ENCODE measurements around the gene DIP2C.

The DIP2C gene

DNA sequence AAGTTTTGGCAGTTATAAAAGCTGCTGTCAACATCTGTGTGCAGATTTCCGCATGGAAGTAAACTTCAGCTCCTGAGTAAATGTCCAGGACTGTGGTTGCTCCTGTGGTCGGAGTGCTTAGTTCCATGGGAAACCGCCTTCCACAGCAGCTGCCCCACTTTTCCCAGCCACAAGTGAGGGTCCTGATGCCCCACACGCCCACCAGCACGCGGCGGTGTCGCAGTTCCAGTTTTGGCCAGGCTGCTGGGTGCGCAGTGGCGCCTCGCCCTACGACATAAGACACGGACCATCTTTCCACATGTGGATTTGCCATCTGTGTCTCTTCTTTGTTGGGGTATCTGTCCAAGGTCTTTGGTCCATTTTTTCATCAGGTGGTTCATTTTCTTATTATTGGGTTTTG lies 167.1 kb downstream of the DIP2C start:
- Histone ChIP-seq H4K8ac (ENCODE audit: low read depth, low read length) (no peak overlapping the region), H2BK120ac (ENCODE audit: low read depth, low read length) (no peak overlapping the region), H3K27ac (ENCODE audit: low read depth, low read length) (no peak overlapping the region), H3K9ac (ENCODE audit: low read length) (no peak overlapping the region), H2AK5ac (ENCODE audit: low read length) (no peak overlapping the region), H3K4me2 (ENCODE audit: low read length) (no peak overlapping the region), H2BK5ac (ENCODE audit: low read length) (no peak overlapping the region), H3K4me1 (ENCODE audit: control insufficient read depth, low read depth, low read length) (no peaks in the 10 kb centered on the region), H3K4ac (ENCODE audit: low read depth, low read length) (no peak overlapping the region), H2BK15ac (replicated peaks; ENCODE audit: low read depth) (no peak overlapping the region), H3K23ac (ENCODE audit: low read length) (no peak overlapping the region), H3K56ac (ENCODE audit: low read length) (no peak overlapping the region), H3K36me3 (ENCODE audit: control insufficient read depth, insufficient read depth, low read length) (no peaks in the 10 kb centered on the region), H3K18ac (ENCODE audit: low read length) (no peak overlapping the region), H3K79me1 (ENCODE audit: low read length) (no peaks in the 10 kb centered on the region), H3K4me3 (ENCODE audit: low read length) (no peak overlapping the region), H4K5ac (ENCODE audit: low read length) (no peak overlapping the region), H3K27me3 (ENCODE audit: insufficient read depth, low read length, poor library complexity) (no peaks in the 10 kb centered on the region), H3K79me2 (ENCODE audit: control insufficient read depth, insufficient read depth, low read length) (no peaks in the 10 kb centered on the region)
- WGBS (ENCODE audit: extremely low coverage, insufficient coverage, low lambda C conversion rate) = no CpG with 5 or more reads among the region's 13 CpGs
- no peak for DNase-seq

DNA sequence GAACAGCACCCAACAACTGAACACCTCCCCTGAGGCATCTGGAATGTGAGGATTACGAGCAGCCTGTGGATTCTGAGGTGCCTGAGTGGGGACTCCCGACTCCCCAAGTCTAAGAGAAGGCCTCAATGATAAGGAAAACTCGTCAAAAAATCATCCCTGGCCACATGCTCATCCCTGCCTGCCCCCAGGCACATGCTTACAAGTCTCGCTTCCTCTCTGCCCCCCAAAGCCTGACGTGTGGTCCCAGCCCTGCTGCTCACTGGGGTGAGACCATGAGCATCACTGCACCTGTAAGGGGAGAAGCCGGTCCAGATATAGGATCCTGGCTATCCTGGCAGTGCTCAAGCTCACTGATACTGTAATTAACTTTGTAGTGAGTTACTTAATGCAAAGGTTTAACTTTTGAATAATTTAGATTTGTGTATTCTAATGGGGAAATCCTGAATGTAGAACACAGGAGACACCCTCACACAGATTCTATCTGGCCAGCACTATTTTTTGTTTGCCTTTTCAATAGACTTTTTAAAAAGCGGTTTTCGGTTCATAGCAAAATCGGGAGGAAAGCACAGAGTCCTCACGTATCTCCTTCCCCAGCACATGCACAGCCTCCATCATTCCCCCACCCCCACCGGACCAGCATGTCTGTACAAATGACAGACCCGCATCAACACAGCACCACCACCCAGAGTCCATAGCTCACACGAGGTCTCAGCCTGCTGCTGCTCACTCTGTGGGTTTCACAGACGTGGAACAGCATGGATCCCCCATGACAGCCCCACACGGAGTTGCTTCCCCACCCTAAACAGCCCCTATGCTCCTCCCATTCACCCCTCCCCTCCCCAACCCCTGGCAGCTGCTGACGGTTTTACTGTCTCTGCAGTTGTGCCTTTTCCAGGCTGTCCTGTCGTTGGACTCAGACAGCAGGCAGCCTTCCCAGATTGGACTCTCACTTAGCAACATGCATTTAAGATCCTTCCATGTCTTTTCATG lies 167.9 kb downstream of the DIP2C start:
- no peak overlapping the region for H3K4me3 ChIP-seq (ENCODE audit: low read length)
- H4K8ac ChIP-seq (ENCODE audit: low read depth, low read length) = no peak overlapping the region
- H3K9ac ChIP-seq (ENCODE audit: low read length) = no peak overlapping the region
- no peaks in the 10 kb centered on the region for H3K79me2 ChIP-seq (ENCODE audit: control insufficient read depth, insufficient read depth, low read length)
- no peak overlapping the region for H2BK5ac ChIP-seq (ENCODE audit: low read length)
- H3K4me2 ChIP-seq (ENCODE audit: low read length) = no peak overlapping the region
- H3K18ac ChIP-seq (ENCODE audit: low read length) = no peak overlapping the region
- no peak overlapping the region for H3K56ac ChIP-seq (ENCODE audit: low read length)
- WGBS (ENCODE audit: extremely low coverage, insufficient coverage, low lambda C conversion rate) = no CpG with 5 or more reads among the region's 17 CpGs
- H2BK15ac ChIP-seq (replicated peaks; ENCODE audit: low read depth) = no peak overlapping the region
- no peaks in the 10 kb centered on the region for H3K79me1 ChIP-seq (ENCODE audit: low read length)
- H2BK120ac ChIP-seq (ENCODE audit: low read depth, low read length) = no peak overlapping the region
- H4K5ac ChIP-seq (ENCODE audit: low read length) = no peak overlapping the region
- no peak for DNase-seq
- no peak overlapping the region for H3K4ac ChIP-seq (ENCODE audit: low read depth, low read length)
- H2AK5ac ChIP-seq (ENCODE audit: low read length) = no peak overlapping the region
- peak overlapping the region; percentile 60 for H3K23ac ChIP-seq (ENCODE audit: low read length)
- no peaks in the 10 kb centered on the region for H3K4me1 ChIP-seq (ENCODE audit: control insufficient read depth, low read depth, low read length)
- H3K27ac ChIP-seq (ENCODE audit: low read depth, low read length) = no peak overlapping the region
- no peaks in the 10 kb centered on the region for H3K36me3 ChIP-seq (ENCODE audit: control insufficient read depth, insufficient read depth, low read length)
- no peaks in the 10 kb centered on the region for H3K27me3 ChIP-seq (ENCODE audit: insufficient read depth, low read length, poor library complexity)

DNA sequence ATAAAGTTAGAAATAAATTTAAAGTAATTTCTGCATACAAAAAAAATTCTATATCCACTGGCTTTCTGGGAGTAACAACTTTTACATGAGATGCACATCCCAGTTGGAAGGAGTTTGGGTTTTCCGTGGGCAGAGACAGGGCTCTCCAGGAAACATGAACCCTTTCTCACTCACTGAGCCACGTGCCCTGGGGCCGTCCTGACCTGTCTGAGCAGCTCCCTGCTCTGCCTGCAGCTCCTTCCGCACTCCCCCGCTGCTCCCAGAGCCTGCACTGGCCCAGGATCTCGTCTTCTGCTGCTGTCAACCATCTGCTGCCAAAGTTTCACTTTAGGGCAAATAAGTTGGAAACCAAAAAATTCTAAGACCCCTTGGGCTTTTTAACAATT lies 169.1 kb downstream of the DIP2C start:
- H3K4ac ChIP-seq (ENCODE audit: low read depth, low read length) = no peak overlapping the region
- no peaks in the 10 kb centered on the region for H3K79me1 ChIP-seq (ENCODE audit: low read length)
- H3K56ac ChIP-seq (ENCODE audit: low read length) = no peak overlapping the region
- DNase-seq = peak; percentile 57
- no peak overlapping the region for H3K27ac ChIP-seq (ENCODE audit: low read depth, low read length)
- H2AK5ac ChIP-seq (ENCODE audit: low read length) = no peak overlapping the region
- H3K4me3 ChIP-seq (ENCODE audit: low read length) = no peak overlapping the region
- H3K18ac ChIP-seq (ENCODE audit: low read length) = no peak overlapping the region
- no peaks in the 10 kb centered on the region for H3K27me3 ChIP-seq (ENCODE audit: insufficient read depth, low read length, poor library complexity)
- no CpG with 5 or more reads among the region's 6 CpGs for WGBS (ENCODE audit: extremely low coverage, insufficient coverage, low lambda C conversion rate)
- H3K4me1 ChIP-seq (ENCODE audit: control insufficient read depth, low read depth, low read length) = no peaks in the 10 kb centered on the region
- no peak overlapping the region for H4K5ac ChIP-seq (ENCODE audit: low read length)
- no peak overlapping the region for H2BK15ac ChIP-seq (replicated peaks; ENCODE audit: low read depth)
- no peak overlapping the region for H3K23ac ChIP-seq (ENCODE audit: low read length)
- no peak overlapping the region for H3K9ac ChIP-seq (ENCODE audit: low read length)
- H3K36me3 ChIP-seq (ENCODE audit: control insufficient read depth, insufficient read depth, low read length) = no peaks in the 10 kb centered on the region
- H4K8ac ChIP-seq (ENCODE audit: low read depth, low read length) = no peak overlapping the region
- H2BK120ac ChIP-seq (ENCODE audit: low read depth, low read length) = no peak overlapping the region
- H2BK5ac ChIP-seq (ENCODE audit: low read length) = no peak overlapping the region
- no peaks in the 10 kb centered on the region for H3K79me2 ChIP-seq (ENCODE audit: control insufficient read depth, insufficient read depth, low read length)
- H3K4me2 ChIP-seq (ENCODE audit: low read length) = no peak overlapping the region

DNA sequence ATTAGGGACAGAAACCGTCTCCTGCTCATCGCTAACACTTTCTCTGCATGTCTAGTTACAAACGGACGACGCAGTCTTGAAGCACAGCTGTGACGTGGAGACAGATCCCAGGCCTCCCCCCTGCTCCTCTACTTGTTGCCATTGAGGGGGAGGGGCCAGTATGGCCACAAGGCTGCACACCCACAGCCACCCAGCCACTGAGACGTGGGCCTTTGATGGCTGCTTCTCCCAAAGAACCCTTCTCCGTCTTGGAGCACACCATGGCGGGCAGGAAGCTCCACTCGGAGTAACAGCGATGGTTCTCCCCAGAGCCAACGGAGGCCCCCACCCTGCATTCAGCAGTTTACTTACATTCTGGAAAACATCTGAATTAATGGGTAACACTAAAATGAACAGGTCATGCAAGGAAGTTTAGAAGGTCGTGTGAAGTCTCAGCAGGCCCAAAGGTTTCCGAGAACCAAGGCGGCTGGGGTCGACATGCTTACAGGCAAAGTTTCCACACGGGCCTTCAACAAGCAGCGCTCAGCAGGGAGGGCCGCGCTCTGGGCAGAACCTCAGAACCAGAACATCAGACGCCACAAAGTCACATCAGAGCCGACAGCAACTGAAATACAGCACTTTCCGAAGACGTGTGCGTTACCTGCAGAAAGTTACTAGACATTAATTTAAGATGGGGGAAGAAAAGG lies 169.6 kb downstream of the DIP2C start:
- no CpG with 5 or more reads among the region's 25 CpGs for WGBS (ENCODE audit: extremely low coverage, insufficient coverage, low lambda C conversion rate)
- H2BK5ac ChIP-seq (ENCODE audit: low read length) = no peak overlapping the region

DNA sequence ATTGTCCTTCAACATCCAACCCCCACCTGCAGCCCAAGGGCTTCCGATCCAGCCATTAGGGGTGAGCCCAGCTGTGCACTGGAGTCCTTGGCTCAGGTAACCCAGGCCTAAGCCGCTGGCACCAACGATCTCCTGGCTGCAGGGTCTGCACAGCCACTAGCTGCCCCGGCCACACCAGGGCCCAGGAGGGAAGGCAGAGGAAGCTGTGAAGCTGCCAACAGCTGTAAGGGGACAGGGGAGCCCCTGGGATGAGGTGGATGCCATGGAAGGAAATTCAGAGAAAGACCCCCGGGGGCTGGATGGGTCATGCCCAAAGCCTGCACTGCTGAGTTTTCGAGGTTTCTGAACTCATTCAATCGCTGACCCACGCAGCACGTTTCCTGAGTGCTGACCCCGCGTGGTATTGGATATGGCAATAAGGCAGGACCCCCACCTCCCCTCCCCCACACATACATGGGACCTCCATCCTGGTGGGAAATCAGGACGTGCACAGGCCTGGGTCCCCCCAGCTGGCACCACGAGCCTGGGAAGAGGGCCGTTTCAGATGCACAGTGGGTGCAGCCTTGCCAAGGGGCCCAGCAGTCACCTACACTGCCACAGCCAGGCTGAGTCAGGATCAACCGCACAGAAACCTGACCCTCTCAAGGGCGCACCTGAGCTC lies 170.3 kb downstream of the DIP2C start:
- H3K56ac ChIP-seq (ENCODE audit: low read length) = no peak overlapping the region
- WGBS (ENCODE audit: extremely low coverage, insufficient coverage, low lambda C conversion rate) = no CpG with 5 or more reads among the region's 16 CpGs

More for the DNA sequence above, 169.6 kb downstream of the DIP2C start:
- Histone ChIP-seq H4K5ac (ENCODE audit: low read length) (no peak overlapping the region), H3K36me3 (ENCODE audit: control insufficient read depth, insufficient read depth, low read length) (no peaks in the 10 kb centered on the region), H3K4me1 (ENCODE audit: control insufficient read depth, low read depth, low read length) (no peaks in the 10 kb centered on the region), H3K9ac (ENCODE audit: low read length) (no peak overlapping the region), H3K4me2 (ENCODE audit: low read length) (no peak overlapping the region), H3K18ac (ENCODE audit: low read length) (no peak overlapping the region), H3K27me3 (ENCODE audit: insufficient read depth, low read length, poor library complexity) (no peaks in the 10 kb centered on the region), H3K4me3 (ENCODE audit: low read length) (no peak overlapping the region), H2BK120ac (ENCODE audit: low read depth, low read length) (no peak overlapping the region), H4K8ac (ENCODE audit: low read depth, low read length) (no peak overlapping the region), H3K23ac (ENCODE audit: low read length) (no peak overlapping the region), H3K4ac (ENCODE audit: low read depth, low read length) (no peak overlapping the region), H3K27ac (ENCODE audit: low read depth, low read length) (no peak overlapping the region), H3K56ac (ENCODE audit: low read length) (no peak overlapping the region), H2BK15ac (replicated peaks; ENCODE audit: low read depth) (no peak overlapping the region), H2AK5ac (ENCODE audit: low read length) (no peak overlapping the region), H3K79me2 (ENCODE audit: control insufficient read depth, insufficient read depth, low read length) (no peaks in the 10 kb centered on the region), H3K79me1 (ENCODE audit: low read length) (no peaks in the 10 kb centered on the region)
- no peak for DNase-seq

More for the DNA sequence above, 170.3 kb downstream of the DIP2C start:
- Histone ChIP-seq H3K4me1 (ENCODE audit: control insufficient read depth, low read depth, low read length) (no peaks in the 10 kb centered on the region), H3K4me2 (ENCODE audit: low read length) (no peak overlapping the region), H4K8ac (ENCODE audit: low read depth, low read length) (no peak overlapping the region), H3K27me3 (ENCODE audit: insufficient read depth, low read length, poor library complexity) (no peaks in the 10 kb centered on the region), H2BK15ac (replicated peaks; ENCODE audit: low read depth) (no peak overlapping the region), H2AK5ac (ENCODE audit: low read length) (no peak overlapping the region), H2BK5ac (ENCODE audit: low read length) (no peak overlapping the region), H2BK120ac (ENCODE audit: low read depth, low read length) (no peak overlapping the region), H3K79me1 (ENCODE audit: low read length) (no peaks in the 10 kb centered on the region), H3K36me3 (ENCODE audit: control insufficient read depth, insufficient read depth, low read length) (no peaks in the 10 kb centered on the region), H3K4me3 (ENCODE audit: low read length) (no peak overlapping the region), H3K4ac (ENCODE audit: low read depth, low read length) (no peak overlapping the region), H3K27ac (ENCODE audit: low read depth, low read length) (no peak overlapping the region), H4K5ac (ENCODE audit: low read length) (no peak overlapping the region), H3K9ac (ENCODE audit: low read length) (no peak overlapping the region), H3K18ac (ENCODE audit: low read length) (no peak overlapping the region), H3K79me2 (ENCODE audit: control insufficient read depth, insufficient read depth, low read length) (no peaks in the 10 kb centered on the region), H3K23ac (ENCODE audit: low read length) (no peak overlapping the region)
- DNase-seq = no peak
